HepG2 (cell line): ENCODE data around the gene IQGAP2. TPM values are rescaled to one million over a fixed set of nuclear protein-coding genes. Genes with fewer than 3 reads are reported as not detected.
A peak's percentile ranks its signal among the peaks of the same experiment; 100 is the strongest.

ENCODE experiments used
- AHR ChIP-seq: IDR thresholded peaks from 2 replicates; pipeline ENCODE4 v1.6.1; 2018; ENCODE audit warnings: missing genetic modification reagents, missing compliant biosample characterization
- EEA1 ChIP-seq: sonication (generic); formaldehyde crosslinking; IDR thresholded peaks from 2 replicates; pipeline ENCODE4 v1.5.1; 2020; ENCODE audit warnings: mild to moderate bottlenecking, missing genetic modification reagents, borderline replicate concordance
- ERF ChIP-seq: IDR thresholded peaks from 2 replicates; pipeline ENCODE4 v1.6.1; 2018; ENCODE audit warnings: missing biosample characterization, missing genetic modification reagents
- GZF1 ChIP-seq: sonication (generic); formaldehyde crosslinking; IDR thresholded peaks from 2 replicates; pipeline ENCODE4 v1.5.1; 2020; ENCODE audit warnings: mild to moderate bottlenecking, missing genetic modification reagents
- HDAC1 ChIP-seq: sonication (generic); formaldehyde crosslinking; IDR thresholded peaks from 2 replicates; pipeline ENCODE4 v1.5.1; 2020; ENCODE audit warnings: mild to moderate bottlenecking, missing genetic modification reagents
- KLF16 ChIP-seq, 2 experiments: sonication (generic) in 1 of 2; formaldehyde crosslinking in 1 of 2; IDR thresholded peaks; 2 replicates each; pipeline versions ENCODE4 v1.6.1 to v1.8.0; 2016 to 2023; ENCODE audit warnings: missing genetic modification reagents in 2 of 2, missing compliant biosample characterization in 1 of 2
- MAFF ChIP-seq: IDR thresholded peaks from 2 replicates; pipeline ENCODE4 v1.6.1; 2011; ENCODE audit warnings: low read depth, low read length, improper control_type of control experiment
- MATR3 ChIP-seq: sonication (generic); formaldehyde crosslinking; IDR thresholded peaks from 2 replicates; pipeline ENCODE4 v1.4.0; 2020; ENCODE audit warnings: missing genetic modification reagents
- MED8 ChIP-seq: sonication (generic); formaldehyde crosslinking; IDR thresholded peaks from 2 replicates; pipeline ENCODE4 v1.8.1; 2023; ENCODE audit warnings: mild to moderate bottlenecking, missing genetic modification reagents; ENCODE audit not compliant: insufficient replicate concordance
- MYC ChIP-seq: sonication (generic); formaldehyde crosslinking; IDR thresholded peaks from 2 replicates; pipeline ENCODE4 v1.9.0; 2021; ENCODE audit warnings: missing genetic modification reagents, borderline replicate concordance
- NONO ChIP-seq, 2 experiments: fragments of 450-650 bp in 1 of 2; sonication (generic) in 1 of 2; formaldehyde crosslinking in 1 of 2; IDR thresholded peaks in 1 of 2; conservative IDR thresholded peaks in 1 of 2; 2 replicates each; pipeline versions ENCODE4 v1.6.1 to v1.8.0; 2017 to 2022; ENCODE audit warnings: mild to moderate bottlenecking in 1 of 2, missing genetic modification reagents in 1 of 2, moderate library complexity in 1 of 2
- RFX1 ChIP-seq: fragments of 450-650 bp; IDR thresholded peaks from 2 replicates; pipeline ENCODE4 v1.6.1; 2017
- SMAD9 ChIP-seq: sonication (generic); formaldehyde crosslinking; IDR thresholded peaks from 2 replicates; pipeline ENCODE4 v1.5.1; 2020; ENCODE audit warnings: mild to moderate bottlenecking, missing genetic modification reagents
- SRSF9 ChIP-seq: fragments of 200-400 bp; formaldehyde crosslinking; IDR thresholded peaks from 2 replicates; pipeline ENCODE4 v1.6.1; 2018; ENCODE audit warnings: borderline replicate concordance, mild to moderate bottlenecking, low read depth, low read length; ENCODE audit not compliant: insufficient read depth, poor library complexity, severe bottlenecking
- TAF1 ChIP-seq: sonication (generic); formaldehyde crosslinking; IDR thresholded peaks from 2 replicates; pipeline ENCODE4 v1.4.0; 2020; ENCODE audit warnings: missing genetic modification reagents
- TBX3 ChIP-seq: fragments of 450-650 bp; IDR thresholded peaks from 2 replicates; pipeline ENCODE4 v1.6.1; 2017; ENCODE audit warnings: antibody characterized with exemption, mild to moderate bottlenecking, inconsistent platforms, borderline replicate concordance
- TSC22D2 ChIP-seq: sonication (generic); formaldehyde crosslinking; IDR thresholded peaks from 2 replicates; pipeline ENCODE4 v1.5.1; 2020; ENCODE audit warnings: missing genetic modification reagents, mild to moderate bottlenecking, borderline replicate concordance
- U2AF1 ChIP-seq: fragments of 200-400 bp; formaldehyde crosslinking; optimal IDR thresholded peaks from 2 replicates; pipeline ENCODE3; 2017; ENCODE audit warnings: mild to moderate bottlenecking, low read depth, low read length
- ZMYM3 ChIP-seq: sonication (generic); formaldehyde crosslinking; IDR thresholded peaks from 2 replicates; pipeline ENCODE4 v1.5.1; 2020; ENCODE audit warnings: mild to moderate bottlenecking, missing genetic modification reagents
- ZNF143 ChIP-seq: sonication (generic); formaldehyde crosslinking; IDR thresholded peaks from 2 replicates; pipeline ENCODE4 v1.4.0; 2020; ENCODE audit warnings: missing genetic modification reagents
- polyA plus RNA-seq, 8 experiments: library from polyadenylated mRNA; depleted of rRNA in 3 of 8; stranded (reverse) in 7 of 8; unstranded in 1 of 8; fragments of >200 nt; fragmentation: Illumina TruSeq in 4 of 8; extraction: Trizol in 4 of 8; gene quantifications; 2 replicates each; pipeline versions ENCODE4 v1.2.1 to v1.2.3, GENCODE V29; 2011 to 2016; ENCODE audit warnings: low read depth in 4 of 8, missing spikeins in 1 of 8, mixed read lengths in 1 of 8; ENCODE audit not compliant: insufficient read depth in 1 of 8
- total RNA-seq, 5 experiments: library from RNA; depleted of rRNA; stranded (reverse); fragments of >200 nt; fragmentation: Illumina TruSeq; extraction: Trizol; gene quantifications; 2 replicates each; pipeline ENCODE4 v1.2.3, GENCODE V29; 2016; ENCODE audit warnings: low read depth in 1 of 5
- TF ChIP-seq, protein P1 (sequence below): sonication (generic); formaldehyde crosslinking; IDR thresholded peaks from 2 replicates; pipeline ENCODE4 v1.4.0; 2020; ENCODE audit warnings: missing genetic modification reagents
- TF ChIP-seq, protein P2 (sequence below): sonication (generic); formaldehyde crosslinking; IDR thresholded peaks from 2 replicates; pipeline ENCODE4 v1.4.0; 2020; ENCODE audit warnings: missing genetic modification reagents
- TF ChIP-seq, protein P3 (sequence below): sonication (generic); formaldehyde crosslinking; conservative IDR thresholded peaks from 2 replicates; pipeline ENCODE4 v1.4.0; 2020; ENCODE audit warnings: missing genetic modification reagents
- TF ChIP-seq, protein P4 (sequence below): sonication (generic); formaldehyde crosslinking; IDR thresholded peaks from 2 replicates; pipeline ENCODE4 v1.4.0; 2020; ENCODE audit warnings: missing genetic modification reagents, borderline replicate concordance

IQGAP2 gene
- total and polyA plus RNA-seq, 2 of the 13 experiments (the other 11 are each of a cell fraction or from before 2014, with no cell fraction given) = 35.2 to 83.3 TPM

DNA sequence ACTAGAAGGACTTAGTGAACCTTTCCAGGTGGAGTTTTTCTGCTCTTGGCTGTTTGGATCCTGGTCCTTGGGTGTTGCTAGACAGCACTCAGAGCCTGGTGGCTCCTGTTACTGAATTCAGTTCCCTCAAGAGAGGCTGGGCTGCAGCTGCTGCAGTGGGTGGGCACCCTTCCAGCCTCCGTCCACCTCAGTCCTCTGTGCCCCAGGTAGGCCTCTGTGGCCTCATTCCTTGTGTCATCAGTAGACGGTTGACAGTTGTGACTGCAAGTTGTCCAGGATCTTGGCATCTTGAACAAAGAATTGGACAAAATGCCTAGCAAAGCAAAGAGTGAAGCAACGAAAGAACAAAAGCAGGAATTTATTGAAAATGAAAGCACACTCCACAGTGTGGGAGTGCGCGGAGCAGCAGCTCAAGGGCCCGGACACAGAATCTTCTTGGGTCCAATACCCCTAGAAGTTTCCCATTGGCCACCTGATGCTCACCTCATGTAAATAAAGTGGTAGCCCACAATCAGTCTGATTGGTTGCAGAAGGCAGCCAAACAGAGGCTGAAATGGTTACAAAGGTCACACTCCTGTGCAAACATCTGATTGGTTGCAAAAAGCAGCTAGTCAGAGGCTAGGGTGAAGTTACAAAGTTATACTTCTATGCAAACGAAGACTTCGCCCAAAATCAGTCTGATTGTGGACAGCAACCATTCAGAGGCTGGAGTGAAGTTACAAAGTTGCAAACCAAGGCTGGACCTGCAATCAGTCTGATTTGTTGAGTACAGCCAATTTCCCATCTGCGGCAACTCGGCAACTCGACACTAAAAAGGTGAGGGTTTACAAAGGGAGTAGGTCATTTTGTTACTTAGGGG lies 352.9 kb downstream of the IQGAP2 start (continued):
- TF ChIP-seq ZMYM3 (no peak), MAFF (no peak), NONO (IDR thresholded peaks at IDR 0.05) (no peak), NONO (CRISPR knock-in tag; conservative IDR thresholded peaks at IDR 0.05) (no peak), ERF (CRISPR knock-in tag) (peak; percentile 52), MATR3 (no peak), SRSF9 (no peak), RFX1 (no peak), ZNF143 (CRISPR knock-in tag) (no peak), GZF1 (CRISPR knock-in tag) (no peak), TBX3 (no peak), AHR (CRISPR knock-in tag) (no peak), SMAD9 (CRISPR knock-in tag) (no peak), MED8 (CRISPR knock-in tag) (no peak), HDAC1 (CRISPR knock-in tag) (no peak), U2AF1 (no peak), KLF16 (CRISPR knock-in tag; IDR thresholded peaks at IDR 0.05) (no peak), EEA1 (CRISPR knock-in tag) (no peak), MYC (CRISPR knock-in tag) (no peak), TAF1 (CRISPR knock-in tag) (peak; percentile 67), TSC22D2 (CRISPR knock-in tag) (no peak)
- TF ChIP-seq, protein P1, sequence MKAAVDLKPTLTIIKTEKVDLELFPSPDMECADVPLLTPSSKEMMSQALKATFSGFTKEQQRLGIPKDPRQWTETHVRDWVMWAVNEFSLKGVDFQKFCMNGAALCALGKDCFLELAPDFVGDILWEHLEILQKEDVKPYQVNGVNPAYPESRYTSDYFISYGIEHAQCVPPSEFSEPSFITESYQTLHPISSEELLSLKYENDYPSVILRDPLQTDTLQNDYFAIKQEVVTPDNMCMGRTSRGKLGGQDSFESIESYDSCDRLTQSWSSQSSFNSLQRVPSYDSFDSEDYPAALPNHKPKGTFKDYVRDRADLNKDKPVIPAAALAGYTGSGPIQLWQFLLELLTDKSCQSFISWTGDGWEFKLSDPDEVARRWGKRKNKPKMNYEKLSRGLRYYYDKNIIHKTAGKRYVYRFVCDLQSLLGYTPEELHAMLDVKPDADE (CRISPR knock-in tag) = no peak
- TF ChIP-seq, protein P2, sequence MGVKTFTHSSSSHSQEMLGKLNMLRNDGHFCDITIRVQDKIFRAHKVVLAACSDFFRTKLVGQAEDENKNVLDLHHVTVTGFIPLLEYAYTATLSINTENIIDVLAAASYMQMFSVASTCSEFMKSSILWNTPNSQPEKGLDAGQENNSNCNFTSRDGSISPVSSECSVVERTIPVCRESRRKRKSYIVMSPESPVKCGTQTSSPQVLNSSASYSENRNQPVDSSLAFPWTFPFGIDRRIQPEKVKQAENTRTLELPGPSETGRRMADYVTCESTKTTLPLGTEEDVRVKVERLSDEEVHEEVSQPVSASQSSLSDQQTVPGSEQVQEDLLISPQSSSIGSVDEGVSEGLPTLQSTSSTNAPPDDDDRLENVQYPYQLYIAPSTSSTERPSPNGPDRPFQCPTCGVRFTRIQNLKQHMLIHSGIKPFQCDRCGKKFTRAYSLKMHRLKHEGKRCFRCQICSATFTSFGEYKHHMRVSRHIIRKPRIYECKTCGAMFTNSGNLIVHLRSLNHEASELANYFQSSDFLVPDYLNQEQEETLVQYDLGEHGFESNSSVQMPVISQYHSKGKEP (CRISPR knock-in tag) = no peak
- TF ChIP-seq, protein P3, sequence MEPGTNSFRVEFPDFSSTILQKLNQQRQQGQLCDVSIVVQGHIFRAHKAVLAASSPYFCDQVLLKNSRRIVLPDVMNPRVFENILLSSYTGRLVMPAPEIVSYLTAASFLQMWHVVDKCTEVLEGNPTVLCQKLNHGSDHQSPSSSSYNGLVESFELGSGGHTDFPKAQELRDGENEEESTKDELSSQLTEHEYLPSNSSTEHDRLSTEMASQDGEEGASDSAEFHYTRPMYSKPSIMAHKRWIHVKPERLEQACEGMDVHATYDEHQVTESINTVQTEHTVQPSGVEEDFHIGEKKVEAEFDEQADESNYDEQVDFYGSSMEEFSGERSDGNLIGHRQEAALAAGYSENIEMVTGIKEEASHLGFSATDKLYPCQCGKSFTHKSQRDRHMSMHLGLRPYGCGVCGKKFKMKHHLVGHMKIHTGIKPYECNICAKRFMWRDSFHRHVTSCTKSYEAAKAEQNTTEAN (CRISPR knock-in tag) = no peak
- TF ChIP-seq, protein P4, sequence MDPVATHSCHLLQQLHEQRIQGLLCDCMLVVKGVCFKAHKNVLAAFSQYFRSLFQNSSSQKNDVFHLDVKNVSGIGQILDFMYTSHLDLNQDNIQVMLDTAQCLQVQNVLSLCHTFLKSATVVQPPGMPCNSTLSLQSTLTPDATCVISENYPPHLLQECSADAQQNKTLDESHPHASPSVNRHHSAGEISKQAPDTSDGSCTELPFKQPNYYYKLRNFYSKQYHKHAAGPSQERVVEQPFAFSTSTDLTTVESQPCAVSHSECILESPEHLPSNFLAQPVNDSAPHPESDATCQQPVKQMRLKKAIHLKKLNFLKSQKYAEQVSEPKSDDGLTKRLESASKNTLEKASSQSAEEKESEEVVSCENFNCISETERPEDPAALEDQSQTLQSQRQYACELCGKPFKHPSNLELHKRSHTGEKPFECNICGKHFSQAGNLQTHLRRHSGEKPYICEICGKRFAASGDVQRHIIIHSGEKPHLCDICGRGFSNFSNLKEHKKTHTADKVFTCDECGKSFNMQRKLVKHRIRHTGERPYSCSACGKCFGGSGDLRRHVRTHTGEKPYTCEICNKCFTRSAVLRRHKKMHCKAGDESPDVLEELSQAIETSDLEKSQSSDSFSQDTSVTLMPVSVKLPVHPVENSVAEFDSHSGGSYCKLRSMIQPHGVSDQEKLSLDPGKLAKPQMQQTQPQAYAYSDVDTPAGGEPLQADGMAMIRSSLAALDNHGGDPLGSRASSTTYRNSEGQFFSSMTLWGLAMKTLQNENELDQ (CRISPR knock-in tag) = no peak
